Body of pancreas (tissue), 4 donors: Measurements from ENCODE around the gene SLC6A14. TPM values are rescaled to one million over a fixed set of nuclear protein-coding genes. Genes with fewer than 3 reads are reported as not detected.
A peak's percentile ranks its signal among the peaks of the same experiment; 100 is the strongest.

ENCODE experiments used
- ATAC-seq: fragments of 150-250 bp; one replicate; pipeline ENCODE4 v1.9.1; 2016
- DNase-seq, 4 donors: peaks; one replicate each; pipeline ENCODE4 v3.0.0-alpha.2; 2019
- H3K27ac ChIP-seq, 4 donors: fragments of 200-600 bp; sonication (generic); 1 replicate in 3 of 4; 2 replicates in 1 of 4; pipeline versions ENCODE4 v1.5.1 to v1.6.1; 2016 to 2019; ENCODE audit warnings: mild to moderate bottlenecking in 1 of 4, mixed read lengths in 1 of 4, moderate library complexity in 1 of 4
- H3K27me3 ChIP-seq, 2 donors: fragments of 200-600 bp; sonication (generic); one replicate each; pipeline ENCODE4 v1.6.0; 2016; ENCODE audit warnings: mild to moderate bottlenecking in 1 of 2
- H3K36me3 ChIP-seq, 2 donors: fragments of 200-600 bp; sonication (generic); replicated peaks in 1 of 2; 2 replicates each; pipeline ENCODE4 v1.5.1; 2016; ENCODE audit warnings: low read depth in 2 of 2; ENCODE audit not compliant: insufficient read depth in 1 of 2
- H3K4me1 ChIP-seq: fragments of 200-600 bp; sonication (generic); one replicate; pipeline ENCODE4 v1.6.0; 2016
- H3K4me3 ChIP-seq, 2 donors: fragments of 200-600 bp; sonication (generic); 1 replicate in 1 of 2; 2 replicates in 1 of 2; pipeline ENCODE4 v1.5.1; 2016 to 2019
- H3K9me3 ChIP-seq, 3 donors: fragments of 200-600 bp; sonication (generic); 1 replicate in 2 of 3; 2 replicates in 1 of 3; pipeline ENCODE4 v1.5.1; 2016
- CTCF ChIP-seq, 7 experiments: fragments of 450-650 bp in 4 of 7; fragments of 200-600 bp in 3 of 7; sonication (generic) in 3 of 7; IDR thresholded peaks; one replicate each; pipeline ENCODE4 v1.5.1; 2016 to 2019; ENCODE audit warnings: antibody characterized with exemption in 7 of 7
- POLR2A ChIP-seq, 3 donors: fragments of 450-650 bp; IDR thresholded peaks; one replicate each; pipeline ENCODE4 v1.6.1; 2016; ENCODE audit warnings: antibody characterized with exemption in 3 of 3, mild to moderate bottlenecking in 2 of 3
- WGBS, 2 donors: methylation state at CpG; one replicate each; pipeline ENCODE4 v1.1.5; 2017; 5-methylcytosine and 5-hydroxymethylcytosine counted together
- intact Hi-C: fragments of 100-400 bp; cut with DNase I; formaldehyde crosslinking; loops from one replicate; pipeline ENCODE4 v1.15.1; 2023
- total RNA-seq, 2 donors: library from RNA; depleted of rRNA; stranded (reverse); fragments of >200 nt; gene quantifications; one replicate each; pipeline ENCODE4 v1.1.0, GENCODE V29; 2016

The SLC6A14 gene, protein sequence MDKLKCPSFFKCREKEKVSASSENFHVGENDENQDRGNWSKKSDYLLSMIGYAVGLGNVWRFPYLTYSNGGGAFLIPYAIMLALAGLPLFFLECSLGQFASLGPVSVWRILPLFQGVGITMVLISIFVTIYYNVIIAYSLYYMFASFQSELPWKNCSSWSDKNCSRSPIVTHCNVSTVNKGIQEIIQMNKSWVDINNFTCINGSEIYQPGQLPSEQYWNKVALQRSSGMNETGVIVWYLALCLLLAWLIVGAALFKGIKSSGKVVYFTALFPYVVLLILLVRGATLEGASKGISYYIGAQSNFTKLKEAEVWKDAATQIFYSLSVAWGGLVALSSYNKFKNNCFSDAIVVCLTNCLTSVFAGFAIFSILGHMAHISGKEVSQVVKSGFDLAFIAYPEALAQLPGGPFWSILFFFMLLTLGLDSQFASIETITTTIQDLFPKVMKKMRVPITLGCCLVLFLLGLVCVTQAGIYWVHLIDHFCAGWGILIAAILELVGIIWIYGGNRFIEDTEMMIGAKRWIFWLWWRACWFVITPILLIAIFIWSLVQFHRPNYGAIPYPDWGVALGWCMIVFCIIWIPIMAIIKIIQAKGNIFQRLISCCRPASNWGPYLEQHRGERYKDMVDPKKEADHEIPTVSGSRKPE
- total RNA-seq = under 1 TPM in 1 of 2 donors, not detected in 1; under 0.01 TPM

- peak; percentile 1 to 42 (median 11) for DNase-seq
- H3K4me1 ChIP-seq = peaks cover 7% of the 10 kb centered on the region
- no peak within 1 kb of the TSS for H3K4me3 ChIP-seq
- H3K27ac ChIP-seq = no peak within 1 kb of the TSS
- 46 to 48% methylated on average over 3 to 9 of the region's 9 CpGs for WGBS, 2 donors
- intact Hi-C loops = no loop called here
- H3K9me3 ChIP-seq = no peaks in the 10 kb centered on the region
- ATAC-seq = peak; percentile 50
- no peaks in the 10 kb centered on the region for H3K27me3 ChIP-seq
- no peaks in the 10 kb centered on the region for H3K36me3 ChIP-seq
- TF ChIP-seq CTCF (IDR thresholded peaks at IDR 0.05) (no peak), POLR2A (IDR thresholded peaks at IDR 0.05) (no peak)
Measured at GRCh38 chrX:116436358-116436816, at the start of gene SLC6A14. SLC6A14 (plus strand) TSS chrX:116436606; CDS start chrX:116436710, 104 bp downstream.

DNA sequence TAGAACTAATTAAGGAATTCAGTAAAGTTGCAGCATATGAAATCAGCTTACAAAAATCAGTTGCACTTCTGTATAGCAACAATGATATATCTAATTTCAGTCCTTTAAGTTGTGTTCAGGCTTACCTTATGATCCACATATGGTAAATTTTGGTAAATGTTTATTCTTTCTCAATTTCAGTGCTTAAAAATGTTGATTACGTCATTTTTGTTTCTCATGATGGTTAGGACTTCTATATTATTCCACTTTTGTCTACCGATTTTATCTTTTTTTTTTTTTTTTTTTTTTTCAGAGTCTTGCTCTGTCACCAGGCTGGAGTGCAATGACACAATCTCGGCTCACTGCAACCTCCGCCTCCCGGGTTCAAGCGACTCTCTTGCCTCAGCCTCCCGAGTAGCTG, 40.7 kb upstream of the SLC6A14 start:
- Histone ChIP-seq H3K36me3 (no peaks in the 10 kb centered on the region), H3K27ac (no peak overlapping the region), H3K9me3 (no peaks in the 10 kb centered on the region), H3K27me3 (no peaks in the 10 kb centered on the region), H3K4me3 (no peak overlapping the region), H3K4me1 (no peaks in the 10 kb centered on the region)
- TF ChIP-seq POLR2A (IDR thresholded peaks at IDR 0.05) = no peak
- no peak for TF ChIP-seq CTCF (IDR thresholded peaks at IDR 0.05)
- intact Hi-C loops = no loop called here
- 84 to 89% methylated on average over 3 of the region's 7 CpGs for WGBS, 2 donors
- ATAC-seq (no peak), DNase-seq (no peak)

GRCh38 chrX:116399681-116400080, 36.7 kb upstream of the SLC6A14 start:
- H3K4me3 ChIP-seq = no peak overlapping the region
- TF ChIP-seq POLR2A (IDR thresholded peaks at IDR 0.05) = no peak
- TF ChIP-seq CTCF (IDR thresholded peaks at IDR 0.05) = no peak
- H3K9me3 ChIP-seq = no peaks in the 10 kb centered on the region
- no peak for DNase-seq
- H3K27me3 ChIP-seq = no peaks in the 10 kb centered on the region
- intact Hi-C loops = no loop called here
- no peaks in the 10 kb centered on the region for H3K4me1 ChIP-seq
- H3K27ac ChIP-seq = no peak overlapping the region
- H3K36me3 ChIP-seq = no peaks in the 10 kb centered on the region
- no peak for ATAC-seq

- whole genome bisulfite sequencing, 2 donors = 18 to 37% methylated on average over 2 of the region's 2 CpGs
- Histone ChIP-seq H3K27me3 (no peaks in the 10 kb centered on the region), H3K9me3 (no peaks in the 10 kb centered on the region), H3K36me3 (no peaks in the 10 kb centered on the region), H3K27ac (no peak overlapping the region), H3K4me1 (no peaks in the 10 kb centered on the region), H3K4me3 (no peak overlapping the region)
- TF ChIP-seq CTCF (IDR thresholded peaks at IDR 0.05) (no peak), POLR2A (IDR thresholded peaks at IDR 0.05) (no peak)
- intact Hi-C loops = no loop called here
- ATAC-seq (no peak), DNase-seq (no peak)
Measured at GRCh38 chrX:116409219-116409618, 27.2 kb upstream of the SLC6A14 start.
